Measurements from ENCODE around the gene MFGE8. TPM values are rescaled to one million over a fixed set of nuclear protein-coding genes. Genes with fewer than 3 reads are reported as not detected.

Gene MFGE8
- total RNA-seq, 1 experiment from 2014 or later: 35.5 TPM

GRCh38 chr15:88852476-88852875 lies 60.7 kb downstream of the MFGE8 start:
- CTCF ChIA-PET: no interaction called here
- no peak for TF ChIP-seq CTCF (IDR thresholded peaks at IDR 0.05; ENCODE audit: unreplicated experiment)
- DNase-seq: no peak
- BruUV-seq (replicated peaks): no TSS peak
- no peaks in the 10 kb centered on the region for H3K36me3 Mint-ChIP-seq (ENCODE audit: insufficient read depth, unreplicated experiment)
- H3K9me3 Mint-ChIP-seq (ENCODE audit: low read depth, unreplicated experiment): peaks cover 2% of the 10 kb centered on the region
- H3K27me3 Mint-ChIP-seq (ENCODE audit: unreplicated experiment): peaks cover 57% of the 10 kb centered on the region
- H3K4me1 Mint-ChIP-seq (ENCODE audit: low read depth, unreplicated experiment): no peaks in the 10 kb centered on the region
- H3K27ac Mint-ChIP-seq (ENCODE audit: unreplicated experiment): no peak overlapping the region
- H3K4me3 Mint-ChIP-seq (ENCODE audit: low read depth, unreplicated experiment): no peak overlapping the region
- intact Hi-C loops (cut with micrococcal nuclease; ENCODE audit: unreplicated experiment): no loop called here

- no peak for DNase-seq
- H3K9me3 Mint-ChIP-seq (ENCODE audit: low read depth, unreplicated experiment): peaks cover under 1% of the 10 kb centered on the region
- peaks cover 49% of the 10 kb centered on the region for H3K27me3 Mint-ChIP-seq (ENCODE audit: unreplicated experiment)
- intact Hi-C loops (cut with micrococcal nuclease; ENCODE audit: unreplicated experiment): no loop called here
- H3K4me3 Mint-ChIP-seq (ENCODE audit: low read depth, unreplicated experiment): no peak overlapping the region
- CTCF ChIA-PET: no interaction called here
- no peak overlapping the region for H3K27ac Mint-ChIP-seq (ENCODE audit: unreplicated experiment)
- no peak for TF ChIP-seq CTCF (IDR thresholded peaks at IDR 0.05; ENCODE audit: unreplicated experiment)
- H3K4me1 Mint-ChIP-seq (ENCODE audit: low read depth, unreplicated experiment): no peaks in the 10 kb centered on the region
- BruUV-seq (replicated peaks): no TSS peak
- no peaks in the 10 kb centered on the region for H3K36me3 Mint-ChIP-seq (ENCODE audit: insufficient read depth, unreplicated experiment)
Observed at GRCh38 chr15:88849376-88850072, 63.7 kb downstream of the MFGE8 start.

Other genes with a start within 250 kb of the MFGE8 start
- gene ACAN, start 109.9 kb downstream of the MFGE8 start, total RNA-seq (2022): not detected in 2 replicates
- gene HAPLN3, start 17.8 kb downstream of the MFGE8 start, total RNA-seq (2022): 8.8 and 9.1 TPM in 2 replicates
- 300 and 353 TPM in 2 replicates for gene ABHD2, start 175.1 kb upstream of the MFGE8 start, total RNA-seq (2022)